Mesothelial cell of epicardium (in vitro differentiated cells): ENCODE measurements around the gene LSP1. TPM values are rescaled to one million over a fixed set of nuclear protein-coding genes. Genes with fewer than 3 reads are reported as not detected.

Experiments
- DNase-seq, 2 experiments: peaks; one replicate each; pipeline ENCODE4 v3.0.0; 2021; ENCODE audit warnings: low spot score in 2 of 2; ENCODE audit not compliant: unreplicated experiment in 2 of 2
- H3K27ac Mint-ChIP-seq: 2 replicates; pipeline ENCODE4 v1.8.0; 2021; ENCODE audit warnings: mixed read lengths
- H3K27me3 Mint-ChIP-seq: 2 replicates; pipeline ENCODE4 v1.8.0; 2021; ENCODE audit warnings: low read depth, mixed read lengths
- H3K36me3 Mint-ChIP-seq: 2 replicates; pipeline ENCODE4 v1.8.0; 2021; ENCODE audit warnings: mixed read lengths
- H3K4me1 Mint-ChIP-seq: 2 replicates; pipeline ENCODE4 v1.8.0; 2021; ENCODE audit warnings: mixed read lengths
- H3K4me3 Mint-ChIP-seq: 2 replicates; pipeline ENCODE4 v1.8.0; 2021; ENCODE audit warnings: mild to moderate bottlenecking, moderate library complexity, mixed read lengths
- H3K9me3 Mint-ChIP-seq: 2 replicates; pipeline ENCODE4 v1.8.0; 2021; ENCODE audit warnings: mixed read lengths
- total RNA-seq: library from RNA; stranded (reverse); gene quantifications from 3 replicates; pipeline ENCODE4 v1.2.1, GENCODE V29; 2021
- TF ChIP-seq, protein P1 (sequence below): fragments of 200-600 bp; sonication (generic); IDR thresholded peaks from one replicate; pipeline ENCODE4 v1.5.0; 2021; ENCODE audit warnings: antibody characterized with exemption; ENCODE audit not compliant: unreplicated experiment

LSP1 gene
- total RNA-seq, 1 donor from 2014 or later: 4.9 TPM

DNA sequence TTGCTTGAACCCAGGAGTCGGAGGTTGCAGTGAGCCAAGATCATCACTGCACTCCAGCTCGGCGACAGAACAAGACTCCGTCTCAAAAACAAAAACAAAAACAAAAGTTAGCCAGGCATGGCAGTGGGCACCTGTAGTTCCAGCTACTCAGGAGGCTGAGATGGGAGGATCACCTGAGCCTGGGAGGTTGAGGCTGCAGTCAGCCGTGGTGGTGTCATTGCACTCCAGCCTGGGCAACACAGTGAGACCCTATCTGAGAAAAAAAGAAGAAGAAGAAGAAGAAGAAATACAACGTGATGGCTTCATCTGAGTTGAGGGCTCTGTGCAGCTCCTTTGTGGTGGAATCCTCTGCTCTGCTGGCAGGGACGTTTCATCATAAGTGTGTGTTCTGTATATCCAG is 56.6 kb downstream of the LSP1 start:
- TF ChIP-seq, protein P1, sequence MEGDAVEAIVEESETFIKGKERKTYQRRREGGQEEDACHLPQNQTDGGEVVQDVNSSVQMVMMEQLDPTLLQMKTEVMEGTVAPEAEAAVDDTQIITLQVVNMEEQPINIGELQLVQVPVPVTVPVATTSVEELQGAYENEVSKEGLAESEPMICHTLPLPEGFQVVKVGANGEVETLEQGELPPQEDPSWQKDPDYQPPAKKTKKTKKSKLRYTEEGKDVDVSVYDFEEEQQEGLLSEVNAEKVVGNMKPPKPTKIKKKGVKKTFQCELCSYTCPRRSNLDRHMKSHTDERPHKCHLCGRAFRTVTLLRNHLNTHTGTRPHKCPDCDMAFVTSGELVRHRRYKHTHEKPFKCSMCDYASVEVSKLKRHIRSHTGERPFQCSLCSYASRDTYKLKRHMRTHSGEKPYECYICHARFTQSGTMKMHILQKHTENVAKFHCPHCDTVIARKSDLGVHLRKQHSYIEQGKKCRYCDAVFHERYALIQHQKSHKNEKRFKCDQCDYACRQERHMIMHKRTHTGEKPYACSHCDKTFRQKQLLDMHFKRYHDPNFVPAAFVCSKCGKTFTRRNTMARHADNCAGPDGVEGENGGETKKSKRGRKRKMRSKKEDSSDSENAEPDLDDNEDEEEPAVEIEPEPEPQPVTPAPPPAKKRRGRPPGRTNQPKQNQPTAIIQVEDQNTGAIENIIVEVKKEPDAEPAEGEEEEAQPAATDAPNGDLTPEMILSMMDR: no peak
- Mint-ChIP-seq H3K27ac (no peak overlapping the region), H3K4me1 (peaks cover 34% of the 10 kb centered on the region), H3K27me3 (no peaks in the 10 kb centered on the region), H3K4me3 (no peak overlapping the region), H3K9me3 (no peaks in the 10 kb centered on the region), H3K36me3 (no peaks in the 10 kb centered on the region)
- DNase-seq: no peak

DNA sequence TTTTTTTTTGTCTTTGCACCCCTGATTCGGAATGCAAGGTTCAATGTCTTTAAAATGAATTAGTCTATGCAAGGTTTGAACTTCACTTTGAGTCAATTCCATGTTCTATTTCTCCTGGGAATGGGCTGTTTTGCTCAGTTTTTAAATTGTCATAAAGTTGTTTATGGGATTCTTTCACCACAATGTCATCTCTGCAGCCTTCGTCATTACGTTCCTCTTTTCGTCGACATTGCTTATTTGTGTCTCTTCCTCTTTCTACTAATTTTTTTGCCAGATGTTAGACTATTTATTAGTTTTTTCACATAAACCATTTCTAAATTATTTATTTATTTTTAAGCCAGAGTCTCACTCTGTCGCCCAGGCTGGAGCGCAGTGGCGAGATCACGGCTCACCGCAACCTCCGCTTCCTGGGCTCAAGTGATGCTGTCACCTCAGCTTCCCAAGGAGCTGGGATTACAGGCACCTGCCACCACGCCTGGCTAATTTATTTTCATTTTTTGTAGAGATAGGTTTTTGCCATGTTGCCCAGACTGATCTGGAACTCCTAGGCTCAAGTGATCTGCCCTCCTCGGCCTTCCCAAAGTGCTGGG is 59.5 kb downstream of the LSP1 start:
- Mint-ChIP-seq H3K4me3 (no peak overlapping the region), H3K36me3 (no peaks in the 10 kb centered on the region), H3K27ac (no peak overlapping the region), H3K27me3 (peaks cover 3% of the 10 kb centered on the region), H3K9me3 (no peaks in the 10 kb centered on the region), H3K4me1 (peaks cover 23% of the 10 kb centered on the region)
- TF ChIP-seq, protein P1: no peak
- no peak for DNase-seq

DNA sequence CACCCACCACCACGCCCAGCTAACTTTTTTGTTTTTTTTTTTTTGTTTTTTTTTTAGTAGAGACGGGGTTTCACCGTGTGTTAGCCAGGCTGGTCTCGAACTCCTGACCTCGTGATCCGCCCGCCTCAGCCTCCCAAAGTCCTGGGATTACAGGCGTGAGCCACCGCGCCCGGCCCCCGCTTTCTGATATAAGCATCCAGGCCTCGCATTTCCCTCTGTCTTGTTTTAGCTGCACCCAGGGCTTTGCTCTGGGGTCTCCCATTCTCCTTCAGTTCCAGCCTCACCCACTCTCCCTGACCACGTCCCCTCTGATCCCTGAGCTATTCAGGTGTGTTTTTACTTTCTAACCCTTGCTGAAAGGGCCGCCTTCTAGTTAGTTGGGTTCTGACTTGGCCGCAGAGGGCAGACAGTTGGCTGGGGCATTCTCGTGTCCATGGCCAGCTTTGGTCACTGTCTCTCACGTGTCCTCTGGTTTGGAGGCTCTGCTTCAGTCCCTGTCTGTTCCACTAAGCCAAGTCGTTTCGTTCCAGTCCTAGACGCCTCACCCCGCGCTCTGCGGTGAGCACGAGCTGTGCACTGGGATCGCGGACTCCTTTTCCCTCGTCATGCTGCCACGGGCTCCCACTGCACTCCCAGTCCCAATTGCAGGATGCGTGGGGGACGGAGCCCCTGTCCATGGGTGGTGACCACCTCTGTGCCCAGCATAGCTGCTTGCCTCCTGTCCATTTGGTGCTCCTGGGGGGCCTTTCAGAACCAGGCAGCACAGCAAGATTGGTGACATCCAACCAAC is 60.6 kb downstream of the LSP1 start:
- no peak overlapping the region for H3K27ac Mint-ChIP-seq
- no peak for DNase-seq
- no peaks in the 10 kb centered on the region for H3K9me3 Mint-ChIP-seq
- TF ChIP-seq, protein P1: no peak
- H3K4me3 Mint-ChIP-seq: no peak overlapping the region
- peaks cover 14% of the 10 kb centered on the region for H3K4me1 Mint-ChIP-seq
- H3K27me3 Mint-ChIP-seq: peaks cover 3% of the 10 kb centered on the region
- H3K36me3 Mint-ChIP-seq: no peaks in the 10 kb centered on the region

DNA sequence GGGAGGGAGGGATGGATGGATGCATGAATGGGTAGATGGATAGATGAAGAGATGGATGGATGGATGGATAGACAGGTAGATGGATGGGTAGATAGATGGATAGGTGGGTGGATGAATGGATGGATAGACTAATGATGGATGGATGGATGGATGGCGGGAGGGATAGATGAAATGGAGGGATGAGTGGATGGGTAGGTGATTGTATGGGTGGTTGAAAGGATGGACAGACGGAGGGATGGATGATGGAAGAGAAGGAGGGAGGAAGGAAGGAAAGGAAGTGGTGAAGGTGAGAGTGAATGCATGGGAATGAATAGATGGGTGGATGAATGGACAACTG is 62.9 kb downstream of the LSP1 start:
- H3K36me3 Mint-ChIP-seq: no peaks in the 10 kb centered on the region
- no peak overlapping the region for H3K27ac Mint-ChIP-seq
- TF ChIP-seq, protein P1: no peak
- DNase-seq: no peak
- H3K4me3 Mint-ChIP-seq: no peak overlapping the region
- H3K9me3 Mint-ChIP-seq: no peaks in the 10 kb centered on the region
- H3K27me3 Mint-ChIP-seq: peaks cover 3% of the 10 kb centered on the region
- peaks cover 7% of the 10 kb centered on the region for H3K4me1 Mint-ChIP-seq

DNA sequence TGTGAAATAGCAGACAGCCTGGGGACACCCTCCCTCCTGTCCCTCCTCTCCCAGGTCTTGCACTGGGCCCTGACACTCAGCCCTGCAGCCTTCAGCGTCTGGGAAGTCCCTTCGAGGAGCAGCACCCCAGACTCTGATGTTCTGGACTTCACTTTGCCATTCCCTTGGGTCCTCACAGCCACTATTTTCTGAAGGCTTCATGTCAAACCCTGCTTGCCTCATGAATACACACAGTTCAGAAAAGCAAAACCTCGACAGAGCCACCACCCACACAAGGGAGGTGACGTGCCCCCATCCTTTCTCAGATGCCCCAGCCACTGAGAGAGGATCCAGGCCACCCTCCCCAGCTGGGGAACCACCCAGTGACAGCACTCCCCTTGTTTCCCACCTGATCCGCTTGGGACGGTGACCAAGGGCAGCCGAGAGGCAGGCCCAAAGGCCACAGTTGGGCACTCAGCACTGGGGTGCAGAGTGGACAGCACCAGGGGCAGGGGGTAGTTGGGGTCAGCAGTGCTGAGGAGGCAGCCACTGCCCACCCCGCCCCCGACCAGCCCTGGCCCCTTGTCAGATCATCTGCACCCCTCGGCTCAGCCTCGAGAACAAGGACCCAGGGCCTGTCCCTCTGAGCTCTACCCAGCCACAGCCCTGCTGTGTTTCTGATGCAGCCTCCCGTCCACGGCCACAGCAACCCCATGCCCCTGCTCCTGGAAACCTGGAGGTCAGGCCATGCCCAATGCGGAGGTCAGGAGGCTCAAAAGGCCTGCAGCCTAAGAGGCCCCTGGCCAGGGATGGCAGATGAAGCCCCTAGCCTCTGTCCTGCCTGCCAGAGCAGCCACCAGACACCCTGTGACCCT is 63.5 kb downstream of the LSP1 start:
- no peak for DNase-seq
- peaks cover 3% of the 10 kb centered on the region for H3K27me3 Mint-ChIP-seq
- peaks cover 6% of the 10 kb centered on the region for H3K4me1 Mint-ChIP-seq
- H3K9me3 Mint-ChIP-seq: no peaks in the 10 kb centered on the region
- no peak overlapping the region for H3K27ac Mint-ChIP-seq
- H3K4me3 Mint-ChIP-seq: no peak overlapping the region
- TF ChIP-seq, protein P1: no peak
- no peaks in the 10 kb centered on the region for H3K36me3 Mint-ChIP-seq
